Esophagus (tissue), 2 donors: ENCODE data around the gene C17orf113. TPM values are rescaled to one million over a fixed set of nuclear protein-coding genes. Genes with fewer than 3 reads are reported as not detected.

ENCODE experiments used
- H3K27ac ChIP-seq, 2 donors: one replicate each; pipeline ENCODE4 v1.5.1; 2013; ENCODE audit warnings: low read depth in 2 of 2, mild to moderate bottlenecking in 2 of 2, inconsistent platforms in 1 of 2, low read length in 1 of 2, moderate library complexity in 1 of 2
- H3K27me3 ChIP-seq, 2 donors: one replicate each; pipeline ENCODE4 v1.6.1; 2013; ENCODE audit warnings: low read length in 2 of 2, control low read depth in 1 of 2, mild to moderate bottlenecking in 1 of 2; ENCODE audit not compliant: insufficient read depth in 2 of 2, control insufficient read depth in 1 of 2
- H3K36me3 ChIP-seq, 2 donors: one replicate each; pipeline ENCODE4 v1.6.1; 2013; ENCODE audit warnings: low read length in 1 of 2; ENCODE audit not compliant: control insufficient read depth in 2 of 2, insufficient read depth in 2 of 2
- H3K4me1 ChIP-seq, 2 donors: one replicate each; pipeline ENCODE4 v1.6.1; 2013; ENCODE audit warnings: low read length in 1 of 2; ENCODE audit not compliant: control insufficient read depth in 2 of 2, insufficient read depth in 2 of 2
- H3K4me3 ChIP-seq, 2 donors: one replicate each; pipeline ENCODE4 v1.5.1; 2013; ENCODE audit warnings: low read length in 2 of 2, mild to moderate bottlenecking in 2 of 2, low read depth in 1 of 2, moderate library complexity in 1 of 2
- H3K9me3 ChIP-seq, 2 donors: one replicate each; pipeline ENCODE4 v1.6.1; 2013; ENCODE audit warnings: mild to moderate bottlenecking in 2 of 2, low read depth in 1 of 2, low read length in 1 of 2, moderate library complexity in 1 of 2; ENCODE audit not compliant: control insufficient read depth in 2 of 2, insufficient read depth in 1 of 2
- WGBS, 2 donors: extraction: QIAGEN DNeasy Blood & Tissue Kit; methylation state at CpG; one replicate each; pipeline ENCODE4 v1.1.7; 2013; 5-methylcytosine and 5-hydroxymethylcytosine counted together
- polyA plus RNA-seq, 2 donors: library from polyadenylated mRNA; stranded (reverse); fragments of 200-250 nt; gene quantifications; one replicate each; pipeline ENCODE4 v1.2.3, GENCODE V29; 2013
- donor health status: healthy with polysubstance abuse.
- donor health status: Bipolar disorder and iron deficiency.

The C17orf113 gene
- under 1 TPM; 0.32 to 0.39 TPM for polyA plus RNA-seq

- H3K9me3 ChIP-seq: no peaks in the 10 kb centered on the region
- WGBS, 2 donors: 1% methylated on average over 50 to 65 of the region's 65 CpGs
- no peaks in the 10 kb centered on the region for H3K36me3 ChIP-seq
- H3K27me3 ChIP-seq: peaks cover 0 to 5% of the 10 kb centered on the region in 2 donors
- peak within 1 kb of the TSS; percentile 45 to 56 for H3K4me3 ChIP-seq
- no peak within 1 kb of the TSS for H3K27ac ChIP-seq
- H3K4me1 ChIP-seq: no peaks in the 10 kb centered on the region
Observed at GRCh38 chr17:42050393-42051012, at the start of gene C17orf113. Gene C17orf113, minus strand, starts transcription at chr17:42050601. Its CDS starts 7,225 bp downstream, at chr17:42043376.

DNA sequence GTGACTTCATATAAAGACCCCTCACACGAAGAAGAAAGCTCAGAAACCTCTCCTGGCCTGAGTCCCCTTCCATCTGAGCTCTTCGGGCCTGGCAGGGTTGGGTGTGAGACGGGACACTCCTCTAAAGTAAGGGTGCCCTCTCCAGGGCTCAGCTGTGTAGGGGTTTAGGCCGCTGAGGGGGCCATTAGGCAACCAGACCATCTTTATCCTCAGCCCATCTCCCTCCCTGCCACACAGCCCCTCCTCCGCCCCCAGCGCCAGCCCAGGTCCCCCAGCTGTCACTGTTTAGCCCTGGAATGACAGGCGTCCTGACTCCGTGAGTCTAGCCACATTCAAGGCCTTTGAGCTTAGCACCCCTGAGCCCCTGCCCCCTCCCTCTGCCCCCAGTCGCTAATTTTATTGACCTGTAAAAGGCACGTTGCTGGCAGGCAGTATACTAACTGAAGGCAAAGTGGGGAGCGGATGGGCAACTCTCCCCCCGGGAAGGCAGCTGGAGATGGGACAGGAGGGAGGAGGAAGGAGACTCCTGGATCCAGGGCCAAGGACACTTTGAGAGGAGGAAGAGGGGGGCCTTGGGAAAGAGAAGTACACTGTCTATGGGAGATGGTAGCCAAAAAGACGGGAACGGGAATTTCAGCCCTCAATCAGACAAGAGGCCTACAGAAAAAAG, 48.5 kb upstream of the C17orf113 start:
- Histone ChIP-seq H3K27me3 (peaks cover 0 to 4% of the 10 kb centered on the region in 2 donors), H3K4me3 (no peak overlapping the region), H3K9me3 (no peaks in the 10 kb centered on the region), H3K27ac (no peak overlapping the region), H3K4me1 (peaks cover 6 to 8% of the 10 kb centered on the region in 2 donors), H3K36me3 (no peaks in the 10 kb centered on the region)
- 67 to 68% methylated on average over 14 of the region's 14 CpGs for WGBS, 2 donors

GRCh38 chr17:42097691-42098631, 47.6 kb upstream of the C17orf113 start, which contains the start of gene ZNF385C:
Gene ZNF385C, minus strand, starts transcription at chr17:42098473. Its CDS starts 35,417 bp downstream, at chr17:42063056.
- H3K27me3 ChIP-seq: peaks cover 0 to 4% of the 10 kb centered on the region in 2 donors
- H3K36me3 ChIP-seq: no peaks in the 10 kb centered on the region
- no peak within 1 kb of the TSS for H3K27ac ChIP-seq
- 8% methylated on average over 50 to 52 of the region's 52 CpGs for WGBS, 2 donors
- H3K4me1 ChIP-seq: peaks cover 4 to 8% of the 10 kb centered on the region in 2 donors
- no peaks in the 10 kb centered on the region for H3K9me3 ChIP-seq
- peak within 1 kb of the TSS; percentile 9 to 15 for H3K4me3 ChIP-seq

GRCh38 chr17:42096360-42097111, 46.1 kb upstream of the C17orf113 start:
- Histone ChIP-seq H3K4me1 (peaks cover 4 to 6% of the 10 kb centered on the region in 2 donors), H3K27ac (no peak overlapping the region), H3K4me3 (no peak overlapping the region), H3K36me3 (no peaks in the 10 kb centered on the region), H3K9me3 (no peaks in the 10 kb centered on the region), H3K27me3 (peaks cover 0 to 4% of the 10 kb centered on the region in 2 donors)
- WGBS, 2 donors: 68 to 69% methylated on average over 8 of the region's 8 CpGs

DNA sequence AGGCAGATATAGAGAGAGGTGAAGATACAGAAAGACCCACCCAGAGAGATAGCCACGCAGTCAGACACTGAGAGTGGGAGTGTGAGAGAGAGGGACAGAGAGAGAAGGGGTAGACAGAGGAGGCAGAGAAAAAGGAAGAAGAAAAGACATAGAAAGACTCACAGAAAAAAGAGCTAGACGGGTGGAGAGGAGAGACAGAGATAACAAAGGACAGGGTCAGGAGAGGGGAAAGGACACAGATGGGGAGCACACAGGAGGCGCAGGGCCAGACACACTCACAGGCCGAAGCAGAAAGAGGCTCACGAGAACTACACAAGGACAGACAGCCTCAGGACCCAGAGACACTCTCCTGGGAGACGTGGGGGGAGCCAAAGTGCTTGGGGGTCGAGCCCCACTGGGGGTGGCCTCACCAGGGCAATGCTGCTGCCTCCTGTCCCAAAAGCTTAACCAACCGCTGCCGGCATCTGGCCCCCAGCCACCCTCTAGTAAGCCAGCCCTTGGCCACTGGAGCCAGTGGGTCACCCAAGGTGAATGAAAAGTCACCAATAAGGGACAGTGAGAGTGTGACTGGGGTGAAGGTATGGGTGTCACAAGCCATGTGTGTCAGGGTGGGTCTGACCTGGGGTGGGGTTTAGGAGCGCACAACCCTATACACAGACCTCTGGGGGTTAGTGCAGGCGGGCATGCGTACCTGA, 44.1 kb upstream of the C17orf113 start:
- H3K4me3 ChIP-seq: no peak overlapping the region
- H3K9me3 ChIP-seq: no peaks in the 10 kb centered on the region
- WGBS, 2 donors: 88 to 89% methylated on average over 12 of the region's 12 CpGs
- no peaks in the 10 kb centered on the region for H3K36me3 ChIP-seq
- H3K4me1 ChIP-seq: peaks cover 4 to 5% of the 10 kb centered on the region in 2 donors
- peaks cover 0 to 4% of the 10 kb centered on the region in 2 donors for H3K27me3 ChIP-seq
- H3K27ac ChIP-seq: no peak overlapping the region

DNA sequence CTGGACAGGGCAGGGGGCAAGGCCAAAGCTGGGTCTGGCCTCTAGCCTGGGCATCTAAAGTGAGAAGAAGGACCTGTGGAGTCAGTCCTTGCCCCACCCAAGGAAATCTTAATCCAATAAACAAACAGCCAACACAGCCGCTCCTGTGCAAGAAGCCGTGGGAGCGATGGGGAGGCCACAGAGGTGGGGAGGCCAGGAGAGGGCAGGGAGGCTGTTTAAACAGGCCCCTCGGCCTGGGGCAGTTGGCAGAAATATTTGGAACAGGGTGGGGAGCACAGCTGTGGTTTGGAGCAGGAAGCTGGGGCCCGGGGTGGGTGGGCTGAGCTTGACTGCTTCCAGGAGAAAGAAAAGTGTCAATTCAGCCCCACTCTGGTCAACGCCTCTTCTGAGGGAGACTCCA, 42.5 kb upstream of the C17orf113 start:
- no peak overlapping the region for H3K27ac ChIP-seq
- 48 to 51% methylated on average over 6 of the region's 6 CpGs for WGBS, 2 donors
- H3K4me3 ChIP-seq: no peak overlapping the region
- no peaks in the 10 kb centered on the region for H3K36me3 ChIP-seq
- no peaks in the 10 kb centered on the region for H3K9me3 ChIP-seq
- peaks cover 0 to under 1% of the 10 kb centered on the region in 2 donors for H3K4me1 ChIP-seq
- peaks cover 0 to 8% of the 10 kb centered on the region in 2 donors for H3K27me3 ChIP-seq

DNA sequence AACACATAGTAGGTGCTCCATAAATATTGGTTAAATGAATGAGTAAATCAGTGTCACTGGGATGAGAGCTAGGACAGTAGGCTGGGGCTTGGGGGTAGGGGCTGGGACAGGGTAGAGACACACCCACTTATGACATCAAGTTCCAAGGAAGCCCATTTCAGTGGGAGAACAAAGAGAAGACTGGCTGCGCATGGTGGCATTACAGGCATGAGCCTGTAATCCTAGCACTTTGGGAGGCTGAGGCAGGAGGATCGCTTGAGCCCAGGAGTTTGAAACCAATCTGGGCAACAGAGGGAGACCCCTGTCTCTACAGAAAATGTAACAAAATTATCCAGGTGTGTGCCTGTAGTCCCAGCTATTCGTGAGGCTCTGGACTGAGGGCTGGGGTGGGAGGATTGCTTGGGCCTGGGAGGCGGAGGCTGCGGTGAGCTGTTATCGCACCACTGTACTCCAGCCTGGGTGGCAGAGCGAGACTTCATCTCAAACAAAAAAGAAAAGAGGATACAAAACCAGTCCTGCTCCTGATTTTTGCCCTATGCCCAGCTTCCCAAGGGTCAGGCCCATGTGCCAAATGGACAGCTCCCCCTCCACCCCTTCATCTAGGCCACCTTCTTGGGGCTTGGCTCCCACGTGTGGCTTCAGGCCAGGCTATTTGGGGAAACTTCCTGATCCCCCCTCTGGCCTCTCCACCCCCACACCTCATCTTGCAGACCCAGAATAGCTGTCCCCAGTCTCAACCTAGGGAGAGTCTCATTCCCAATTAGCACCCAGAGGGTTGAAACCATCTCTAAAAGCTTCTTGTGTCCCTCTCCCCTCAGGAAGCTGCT, 40.8 kb upstream of the C17orf113 start:
- H3K36me3 ChIP-seq: no peaks in the 10 kb centered on the region
- 84 to 88% methylated on average over 8 of the region's 8 CpGs for WGBS, 2 donors
- no peaks in the 10 kb centered on the region for H3K9me3 ChIP-seq
- H3K4me3 ChIP-seq: no peak overlapping the region
- peaks cover 0 to 4% of the 10 kb centered on the region in 2 donors for H3K27me3 ChIP-seq
- H3K4me1 ChIP-seq: no peaks in the 10 kb centered on the region
- H3K27ac ChIP-seq: no peak overlapping the region

- Histone ChIP-seq H3K9me3 (no peaks in the 10 kb centered on the region), H3K27me3 (peaks cover 0 to 4% of the 10 kb centered on the region in 2 donors), H3K4me1 (no peaks in the 10 kb centered on the region), H3K27ac (no peak overlapping the region), H3K36me3 (no peaks in the 10 kb centered on the region), H3K4me3 (no peak overlapping the region)
- 86 to 90% methylated on average over 8 of the region's 8 CpGs for WGBS, 2 donors
Observed at GRCh38 chr17:42088736-42089135, 38.3 kb upstream of the C17orf113 start.
